GM21619 (cell line): Measurements from ENCODE around the gene EIF4E1B.
"Not testable (repeated sequence)": the region's sequence is repeated elsewhere in the genome, so short reads cannot be mapped to it uniquely, and the experiment has no call there.

ENCODE experiments used
- ATAC-seq: cut with Tn5 transposase; IDR thresholded peaks from one replicate; pipeline ENCODE4 v1.9.1; 2021; ENCODE audit not compliant: unreplicated experiment

Gene EIF4E1B, protein sequence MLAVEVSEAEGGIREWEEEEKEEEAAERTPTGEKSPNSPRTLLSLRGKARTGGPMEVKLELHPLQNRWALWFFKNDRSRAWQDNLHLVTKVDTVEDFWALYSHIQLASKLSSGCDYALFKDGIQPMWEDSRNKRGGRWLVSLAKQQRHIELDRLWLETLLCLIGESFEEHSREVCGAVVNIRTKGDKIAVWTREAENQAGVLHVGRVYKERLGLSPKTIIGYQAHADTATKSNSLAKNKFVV

GRCh38 chr5:176629853-176630680 is at the start of gene EIF4E1B, which contains the start of gene SNCB:
Gene EIF4E1B, plus strand, starts transcription at chr5:176630675. Its CDS starts 12,113 bp downstream, at chr5:176642788.
Gene SNCB, minus strand, starts transcription at chr5:176630534. Its CDS starts 880 bp downstream, at chr5:176629654.
- ATAC-seq = peak; percentile 83

GRCh38 chr5:176581361-176581760 is 49.1 kb upstream of the EIF4E1B start:
- no peak for ATAC-seq

DNA sequence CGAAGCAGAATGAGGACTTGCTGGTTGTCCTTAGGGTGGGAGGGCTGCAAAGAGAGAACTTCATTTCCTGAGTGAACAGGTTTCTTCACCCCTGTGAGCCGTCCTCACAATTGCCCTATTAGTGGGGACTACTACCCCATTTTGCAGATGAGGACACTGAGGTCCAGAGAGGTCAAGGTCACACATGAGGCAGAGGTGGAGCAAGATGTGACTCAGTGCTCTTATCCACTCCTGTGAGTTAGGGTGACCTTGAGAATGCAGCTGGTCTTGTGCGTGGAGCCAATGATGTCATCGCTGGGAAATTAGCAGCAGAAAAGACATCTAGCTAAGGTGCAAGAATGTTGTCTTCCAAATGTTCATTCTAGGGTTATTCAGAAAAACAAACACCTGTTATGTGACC is 47.4 kb upstream of the EIF4E1B start:
- ATAC-seq = no peak

GRCh38 chr5:176587398-176587797 is 43.1 kb upstream of the EIF4E1B start:
- ATAC-seq = no peak

- no peak for ATAC-seq
These were observed 42.2 kb upstream of the EIF4E1B start for GRCh38 chr5:176588297-176588696.

GRCh38 chr5:176589039-176589769 is 41.3 kb upstream of the EIF4E1B start:
- no peak for ATAC-seq

DNA sequence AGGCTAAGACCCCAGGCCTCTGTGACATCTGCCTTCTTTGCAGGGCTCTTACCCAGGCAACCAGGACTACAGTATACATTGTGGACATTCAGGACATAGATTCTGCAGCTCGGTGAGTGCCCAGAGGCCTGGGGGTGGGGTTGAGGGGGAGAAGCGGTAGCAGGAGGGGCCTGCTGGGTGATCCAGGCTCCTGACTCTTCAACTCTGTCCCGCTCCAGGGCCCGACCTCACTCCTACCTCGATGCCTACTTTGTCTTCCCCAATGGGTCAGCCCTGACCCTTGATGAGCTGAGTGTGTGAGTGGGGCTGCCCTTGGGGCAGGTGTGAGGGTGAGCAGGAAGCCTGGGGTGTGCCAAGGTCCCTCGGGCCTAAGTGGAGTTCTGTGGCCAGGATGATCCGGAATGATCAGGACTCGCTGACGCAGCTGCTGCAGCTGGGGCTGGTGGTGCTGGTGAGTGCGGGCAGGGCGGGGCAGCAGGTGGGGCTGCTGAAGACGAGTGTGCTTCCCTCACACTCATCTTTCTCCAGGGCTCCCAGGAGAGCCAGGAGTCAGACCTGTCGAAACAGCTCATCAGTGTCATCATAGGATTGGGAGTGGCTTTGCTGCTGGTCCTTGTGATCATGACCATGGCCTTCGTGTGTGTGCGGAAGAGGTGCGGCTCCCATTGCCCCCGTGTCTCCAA is 40.3 kb upstream of the EIF4E1B start:
- ATAC-seq = no peak

- not testable (repeated sequence) for ATAC-seq
These were observed 38.8 kb upstream of the EIF4E1B start for GRCh38 chr5:176591667-176592066.

- ATAC-seq = no peak
These were observed 37.9 kb upstream of the EIF4E1B start for GRCh38 chr5:176592573-176592972.

DNA sequence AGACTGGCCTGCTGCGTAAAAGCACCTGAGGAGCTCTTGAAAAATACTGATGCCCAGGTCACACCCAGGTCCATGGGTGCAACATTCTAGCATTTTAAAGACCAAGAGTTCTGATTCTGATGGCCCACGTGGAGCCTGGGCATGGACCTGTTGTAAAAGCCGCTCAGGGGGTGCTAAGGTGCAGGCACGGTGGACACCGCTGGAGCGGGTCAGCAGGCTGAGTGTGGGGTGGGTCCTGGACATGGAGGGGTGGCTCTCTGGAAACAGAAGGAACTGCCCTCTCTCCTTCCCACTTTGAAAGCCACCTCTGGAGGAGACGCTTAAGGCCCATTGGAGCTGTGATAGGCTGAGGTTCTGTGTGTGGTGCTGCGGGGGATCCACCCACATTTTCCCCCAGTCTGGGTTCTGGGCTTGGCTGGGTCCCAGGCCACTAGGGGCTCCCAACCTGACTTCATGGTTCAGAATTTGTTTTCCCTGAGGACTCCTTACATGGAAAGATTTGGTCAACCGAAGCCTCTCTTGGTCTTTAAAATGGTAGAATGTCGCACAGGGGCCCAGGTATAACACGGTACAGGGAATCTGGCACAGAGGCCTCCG is 37.1 kb upstream of the EIF4E1B start:
- ATAC-seq = no peak

DNA sequence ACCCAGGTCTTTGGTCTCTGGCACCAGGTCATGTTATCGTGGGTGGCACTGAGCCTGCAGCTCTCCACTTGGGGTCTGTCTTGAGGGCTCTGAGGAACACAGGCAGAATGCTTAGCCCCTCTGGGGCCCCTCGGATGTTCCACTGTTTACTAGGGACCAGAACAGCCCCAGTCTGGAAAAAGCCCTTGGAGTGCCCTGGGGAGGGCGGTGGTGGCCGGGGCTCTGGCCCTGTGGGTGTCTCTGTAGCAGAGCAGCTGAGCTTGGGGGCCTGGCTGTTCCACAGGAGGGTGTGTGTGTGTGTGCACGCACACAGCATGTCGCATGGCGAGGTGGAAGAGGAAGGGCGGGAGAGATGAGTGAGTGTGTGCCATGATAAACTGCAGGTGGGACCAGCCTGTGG is 35.9 kb upstream of the EIF4E1B start:
- no peak for ATAC-seq

GRCh38 chr5:176595386-176595943 is 35.0 kb upstream of the EIF4E1B start:
- ATAC-seq = no peak

DNA sequence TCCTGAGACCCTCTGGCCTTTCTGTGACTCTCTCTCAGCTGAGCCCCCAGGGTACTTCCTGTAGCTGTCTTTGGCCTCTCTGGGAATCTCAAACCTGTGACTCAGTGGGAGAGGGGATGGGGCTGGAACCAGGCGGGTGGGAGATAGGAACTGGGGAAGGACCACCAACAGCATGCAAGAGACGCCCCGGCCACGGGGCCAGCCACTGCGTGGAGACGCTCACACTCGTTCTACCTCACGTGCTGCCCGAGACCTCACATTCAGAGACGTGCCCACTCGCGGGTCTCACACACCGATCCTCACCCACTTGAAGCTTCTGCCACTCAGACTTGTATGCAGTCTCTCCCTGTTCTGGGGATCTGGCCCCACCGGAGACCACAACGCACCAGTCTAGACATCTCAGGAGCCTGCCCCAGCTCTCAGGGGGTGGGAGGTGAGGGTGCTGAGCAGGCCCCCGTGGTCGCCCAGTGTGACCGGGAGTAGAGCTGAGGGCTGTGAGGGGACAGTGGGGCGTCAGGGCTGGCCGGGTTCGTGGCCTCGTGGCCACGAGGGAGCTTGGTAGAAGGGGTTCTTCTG is 34.3 kb upstream of the EIF4E1B start:
- no peak for ATAC-seq

DNA sequence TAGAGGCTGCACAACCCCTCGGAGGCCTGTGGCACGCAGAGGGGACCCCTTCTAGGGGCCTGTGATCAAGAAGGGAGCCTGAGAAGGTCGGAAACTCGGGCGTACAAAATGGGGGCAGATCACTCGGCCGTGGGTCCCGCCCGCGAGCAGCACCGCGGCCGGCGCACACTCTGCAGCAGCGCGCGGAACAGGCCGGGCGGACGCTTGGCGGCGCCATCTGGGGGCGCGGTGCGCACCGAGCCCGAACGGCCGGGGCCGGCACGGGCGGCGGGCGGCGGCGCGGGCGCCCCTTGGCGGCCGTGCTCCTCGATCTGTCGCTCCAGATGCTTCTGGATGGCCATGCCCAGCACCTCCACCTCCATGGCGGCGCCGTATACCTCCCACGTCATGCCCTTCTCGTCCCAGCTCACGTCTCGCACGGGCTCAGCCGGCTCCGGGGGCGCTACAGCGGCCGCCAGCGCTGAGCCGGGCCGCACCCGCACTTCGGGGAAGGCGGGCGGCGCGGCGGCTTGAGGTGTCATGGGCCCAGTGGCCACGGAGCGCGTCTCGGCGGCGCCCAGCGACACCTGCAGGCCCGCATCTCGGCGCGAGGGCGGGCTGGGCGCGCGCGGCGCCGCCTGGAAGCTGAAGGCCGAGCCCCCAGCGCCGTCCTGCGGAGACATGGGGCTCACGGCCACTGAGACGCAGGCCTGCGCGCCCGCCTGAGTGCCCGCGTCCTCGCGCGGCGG is 33.6 kb upstream of the EIF4E1B start:
- peak; percentile 62 for ATAC-seq

- ATAC-seq = no peak
These were observed 32.8 kb upstream of the EIF4E1B start for GRCh38 chr5:176597417-176598389.

- not testable (repeated sequence) for ATAC-seq
These were observed 30.6 kb upstream of the EIF4E1B start for GRCh38 chr5:176599749-176600430.

DNA sequence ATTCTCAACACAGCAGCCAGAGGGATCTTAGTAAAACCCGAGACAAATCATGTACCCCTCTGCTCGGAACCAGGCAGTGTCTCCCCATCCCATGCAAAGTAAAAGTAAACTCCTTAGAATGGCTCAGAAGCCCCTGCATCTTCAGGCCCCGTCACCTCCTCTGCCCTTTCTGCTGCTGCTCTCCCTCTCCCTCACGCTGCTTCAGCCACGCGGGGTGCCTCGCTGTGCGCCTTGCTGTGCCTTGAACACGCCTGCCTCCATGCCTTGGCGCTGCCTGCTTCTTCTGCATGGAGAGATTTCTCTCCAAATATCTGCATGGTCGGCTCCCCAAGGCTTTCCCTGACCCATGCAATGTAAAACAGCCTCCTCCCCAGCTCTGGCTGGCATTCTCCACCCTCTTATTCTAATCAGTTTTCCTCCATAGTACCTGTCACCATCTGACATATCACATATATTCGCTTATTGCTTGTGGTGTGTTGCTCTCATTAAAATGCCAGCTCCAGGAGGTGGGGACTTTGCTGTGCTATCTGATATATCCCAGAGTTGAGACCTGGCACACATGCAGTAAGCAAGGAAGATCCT is 28.5 kb upstream of the EIF4E1B start:
- no peak for ATAC-seq
